Kidney epithelial cell (primary cell): ENCODE results near the gene PAGE5. TPM values are rescaled to one million over a fixed set of nuclear protein-coding genes. Genes with fewer than 3 reads are reported as not detected.
A peak's percentile ranks its signal among the peaks of the same experiment; 100 is the strongest.

Experiments
- DNase-seq: peaks from one replicate; pipeline ENCODE4 v3.0.0-alpha.2; 2010; ENCODE audit warnings: low read depth
- H3K27me3 ChIP-seq: 2 replicates; pipeline ENCODE4 v1.6.0; 2011; ENCODE audit warnings: low read length; ENCODE audit not compliant: control insufficient read depth, insufficient read depth
- H3K36me3 ChIP-seq: 2 replicates; pipeline ENCODE4 v1.5.1; 2011; ENCODE audit warnings: low read length; ENCODE audit not compliant: control insufficient read depth, insufficient read depth
- H3K4me3 ChIP-seq: 2 replicates; pipeline ENCODE4 v1.5.1; 2011; ENCODE audit warnings: low read depth, mild to moderate bottlenecking, control low read depth, low read length
- CTCF ChIP-seq: IDR thresholded peaks from 2 replicates; pipeline ENCODE4 v1.5.1; 2011; ENCODE audit warnings: mild to moderate bottlenecking, moderate library complexity, low read length, control low read depth, inconsistent platforms; ENCODE audit not compliant: insufficient read depth, poor library complexity, severe bottlenecking
- total RNA-seq: library from RNA; depleted of rRNA; stranded (reverse); fragments of >200 nt; gene quantifications from 2 replicates; pipeline ENCODE4 v1.2.3, GENCODE V29; 2015

The PAGE5 gene
- total RNA-seq, 1 donor from 2014 or later = not detected

DNA sequence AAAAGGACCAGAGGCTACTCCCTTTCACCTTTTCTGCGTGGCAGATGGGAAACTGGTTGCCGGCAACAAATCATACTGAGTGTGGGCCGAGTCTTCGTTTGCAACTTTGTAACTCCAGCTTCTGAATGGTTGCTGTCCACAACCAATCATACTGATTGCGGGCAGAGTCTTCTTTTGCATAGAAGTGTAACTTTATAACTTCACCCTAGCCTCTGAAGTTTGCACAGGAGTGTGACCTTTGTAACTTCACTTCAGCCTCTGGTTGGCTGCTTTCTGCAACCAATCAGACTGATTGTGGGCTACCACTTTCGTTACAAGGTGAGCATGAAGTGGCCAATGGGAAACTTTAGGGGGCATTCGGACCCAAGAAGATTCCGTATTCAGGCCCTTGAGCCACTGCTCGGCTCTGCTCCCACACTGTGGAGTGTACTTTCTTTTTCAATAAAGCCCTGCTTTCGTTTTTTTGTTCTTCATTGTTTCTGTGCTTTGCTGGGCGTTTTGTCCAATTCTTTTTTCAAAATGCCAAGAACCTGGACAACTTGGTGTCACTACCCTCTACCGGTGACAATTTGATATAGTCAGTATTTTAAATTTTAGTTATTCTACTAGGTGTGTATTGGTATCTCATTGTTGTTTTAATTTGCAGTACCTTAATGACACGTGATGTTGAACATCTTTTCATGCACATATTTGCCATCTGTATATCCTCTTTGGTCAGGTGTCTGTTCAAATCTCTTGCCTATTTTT is 9.0 kb upstream of the PAGE5 start:
- no peak for DNase-seq
- TF ChIP-seq CTCF = no peak
- H3K4me3 ChIP-seq = no peak overlapping the region
- H3K36me3 ChIP-seq = no peaks in the 10 kb centered on the region
- H3K27me3 ChIP-seq = no peaks in the 10 kb centered on the region

GRCh38 chrX:55213381-55213780 is 6.8 kb upstream of the PAGE5 start:
- Histone ChIP-seq H3K36me3 (no peaks in the 10 kb centered on the region), H3K27me3 (no peaks in the 10 kb centered on the region), H3K4me3 (no peak overlapping the region)
- DNase-seq = no peak
- TF ChIP-seq CTCF = no peak

GRCh38 chrX:55240788-55241340 is 20.7 kb downstream of the PAGE5 start:
- TF ChIP-seq CTCF = no peak
- Histone ChIP-seq H3K4me3 (no peak overlapping the region), H3K27me3 (no peaks in the 10 kb centered on the region), H3K36me3 (no peaks in the 10 kb centered on the region)
- DNase-seq = peak; percentile 9

- H3K4me3 ChIP-seq = no peak overlapping the region
- no peaks in the 10 kb centered on the region for H3K36me3 ChIP-seq
- TF ChIP-seq CTCF = no peak
- DNase-seq = no peak
- no peaks in the 10 kb centered on the region for H3K27me3 ChIP-seq
Measured at GRCh38 chrX:55253528-55253927, 33.4 kb downstream of the PAGE5 start.

GRCh38 chrX:55260806-55261205 is 40.7 kb downstream of the PAGE5 start:
- no peak for DNase-seq
- H3K36me3 ChIP-seq = no peaks in the 10 kb centered on the region
- H3K27me3 ChIP-seq = no peaks in the 10 kb centered on the region
- H3K4me3 ChIP-seq = no peak overlapping the region
- TF ChIP-seq CTCF = no peak

DNA sequence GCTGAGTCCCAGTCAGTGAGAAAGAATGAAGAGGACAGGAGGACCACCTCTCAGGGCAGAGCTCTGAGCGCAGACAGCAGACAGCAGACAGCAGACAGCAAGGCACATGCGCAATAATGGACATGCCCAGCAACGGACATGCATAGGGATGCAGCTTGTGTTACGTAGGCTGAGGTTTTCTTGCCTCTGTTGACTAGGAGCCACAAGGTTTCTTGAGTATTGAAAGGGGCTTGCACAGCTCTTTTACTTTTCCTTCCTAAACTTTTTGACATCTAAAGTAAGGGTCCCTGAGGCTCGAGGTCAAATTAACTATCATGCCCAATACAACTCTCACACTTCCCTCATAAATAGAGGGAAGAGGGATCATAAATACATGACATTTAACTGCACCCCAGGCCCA is 44.7 kb downstream of the PAGE5 start, which contains the start of gene PAGE3:
Gene PAGE3, minus strand, starts transcription at position 101 of the 400 bp plus-strand sequence. CDS start 1,013 bp downstream, outside the sequence.
- no peak for TF ChIP-seq CTCF
- no peak within 1 kb of the TSS for H3K4me3 ChIP-seq
- no peaks in the 10 kb centered on the region for H3K27me3 ChIP-seq
- no peak for DNase-seq
- no peaks in the 10 kb centered on the region for H3K36me3 ChIP-seq
